ENCODE results near the gene PCDH19.

PCDH19 gene

DNA sequence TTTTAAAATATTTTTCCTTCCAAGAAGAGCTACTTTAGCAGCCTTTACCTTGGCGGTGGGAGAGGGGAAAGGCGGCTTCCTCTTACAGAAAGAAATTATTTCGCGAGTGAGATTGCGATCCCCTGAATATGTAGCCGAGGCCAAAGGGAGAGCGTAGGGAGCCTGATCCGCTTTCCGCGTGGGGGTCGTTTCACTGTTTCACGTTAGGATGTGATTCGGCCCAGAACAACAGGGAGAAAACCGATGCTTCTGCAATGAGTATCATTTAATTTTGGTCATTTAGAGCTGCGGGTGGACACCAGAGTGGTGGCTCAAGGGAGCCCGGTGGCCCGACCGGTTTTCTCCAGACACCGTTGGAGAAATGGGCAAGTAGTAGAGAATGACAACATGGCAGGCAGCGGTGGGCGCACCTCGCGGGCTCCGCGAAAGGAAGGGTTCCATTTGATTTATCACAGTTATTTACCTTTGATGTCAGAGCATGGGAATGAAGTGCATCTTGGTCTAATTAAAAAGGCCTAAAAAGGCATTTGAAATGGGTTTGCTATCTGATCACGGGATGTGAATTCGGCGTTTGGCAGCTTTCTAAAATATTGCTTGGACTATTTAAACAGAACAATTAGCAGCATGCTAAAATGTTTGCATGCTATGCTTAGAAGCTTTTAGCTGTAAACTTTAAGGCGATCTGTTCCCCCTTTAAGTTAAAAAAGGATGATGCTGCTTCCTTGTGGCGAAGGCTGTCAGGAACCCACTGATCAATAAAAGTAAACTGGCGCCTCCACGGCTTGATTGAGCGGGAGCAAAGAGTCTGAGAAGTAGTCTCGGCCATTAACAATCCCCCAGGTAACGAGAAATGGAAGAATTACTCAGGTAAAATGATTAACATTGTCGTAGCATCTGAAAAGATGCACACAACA lies 2.0 kb upstream of the PCDH19 start:
- Histone ChIP-seq H3K4me1 (ENCODE audit: control insufficient read depth, insufficient read depth, low read length) (no peaks in the 10 kb centered on the region), H3K36me3 (ENCODE audit: control insufficient read depth, insufficient read depth, low read length) (no peaks in the 10 kb centered on the region), H3K27ac (ENCODE audit: low read depth, low read length) (no peak overlapping the region), H3K27me3 (ENCODE audit: control insufficient read depth, insufficient read depth, low read length) (peaks cover 29% of the 10 kb centered on the region), H3K4me3 (ENCODE audit: low read length) (no peak overlapping the region), H3K9ac (ENCODE audit: low read length) (no peak overlapping the region)

GRCh38 chrX:100410901-100411801 lies 1.1 kb upstream of the PCDH19 start:
- H3K27me3 ChIP-seq (ENCODE audit: control insufficient read depth, insufficient read depth, low read length), result peaks cover 35% of the 10 kb centered on the region
- no peak overlapping the region for H3K9ac ChIP-seq (ENCODE audit: low read length)
- no peak overlapping the region for H3K27ac ChIP-seq (ENCODE audit: low read depth, low read length)
- H3K4me1 ChIP-seq (ENCODE audit: control insufficient read depth, insufficient read depth, low read length), result no peaks in the 10 kb centered on the region
- H3K4me3 ChIP-seq (ENCODE audit: low read length), result peak overlapping the region; percentile 34
- no peaks in the 10 kb centered on the region for H3K36me3 ChIP-seq (ENCODE audit: control insufficient read depth, insufficient read depth, low read length)

DNA sequence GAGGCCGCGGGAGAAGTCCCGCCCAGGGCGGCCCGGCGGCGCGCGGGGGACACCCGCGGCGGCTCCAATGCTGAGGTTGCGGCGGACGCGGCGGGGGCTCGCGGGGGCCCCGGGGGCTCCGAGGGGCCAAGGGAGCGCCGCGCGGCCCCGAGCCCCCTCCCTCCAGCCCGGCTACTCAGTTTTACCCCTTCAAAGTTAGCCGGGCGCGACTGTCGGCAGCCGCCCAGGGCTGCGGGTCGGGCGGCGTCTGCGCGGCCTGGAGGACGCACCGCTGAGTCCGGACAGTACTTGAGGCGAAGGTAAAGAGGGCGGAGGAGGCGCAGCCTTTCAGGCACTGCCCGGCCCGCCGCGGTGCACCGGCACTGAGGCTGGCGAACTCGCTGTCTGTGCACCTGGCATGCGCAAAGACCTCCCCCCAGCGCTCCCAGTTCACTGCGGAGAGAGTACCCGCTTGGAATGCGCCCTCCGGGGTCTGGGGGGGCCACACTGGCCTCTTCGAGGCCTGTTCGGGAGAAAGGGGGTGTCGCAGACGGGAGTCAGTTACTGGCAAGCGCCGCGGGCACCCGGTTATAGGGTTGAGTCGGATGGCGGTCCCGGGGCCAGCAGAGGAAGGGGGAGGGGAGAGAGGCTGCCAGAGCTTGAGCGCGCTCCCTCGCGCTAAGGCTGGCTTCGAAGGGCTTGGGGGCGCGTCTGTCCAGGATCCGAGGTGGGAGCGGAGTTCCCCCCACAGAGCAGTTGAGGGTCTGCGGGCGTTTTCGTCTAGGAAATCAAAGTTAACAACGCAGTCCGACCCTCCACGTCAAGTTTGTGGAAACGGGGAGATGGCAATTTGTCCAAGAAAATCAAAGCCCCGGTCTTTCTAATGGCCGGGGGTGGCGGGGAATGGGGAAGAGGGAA lies 1.1 kb downstream of the PCDH19 start:
- Histone ChIP-seq H3K27ac (ENCODE audit: low read depth, low read length) (no peak overlapping the region), H3K4me3 (ENCODE audit: low read length) (peak overlapping the region; percentile 36), H3K36me3 (ENCODE audit: control insufficient read depth, insufficient read depth, low read length) (no peaks in the 10 kb centered on the region), H3K4me1 (ENCODE audit: control insufficient read depth, insufficient read depth, low read length) (no peaks in the 10 kb centered on the region), H3K27me3 (ENCODE audit: control insufficient read depth, insufficient read depth, low read length) (peaks cover 35% of the 10 kb centered on the region), H3K9ac (ENCODE audit: low read length) (no peak overlapping the region)

GRCh38 chrX:100407784-100408712 lies 2.0 kb downstream of the PCDH19 start:
- no peak overlapping the region for H3K4me3 ChIP-seq (ENCODE audit: low read length)
- H3K36me3 ChIP-seq (ENCODE audit: control insufficient read depth, insufficient read depth, low read length), result no peaks in the 10 kb centered on the region
- H3K9ac ChIP-seq (ENCODE audit: low read length), result no peak overlapping the region
- H3K4me1 ChIP-seq (ENCODE audit: control insufficient read depth, insufficient read depth, low read length), result no peaks in the 10 kb centered on the region
- no peak overlapping the region for H3K27ac ChIP-seq (ENCODE audit: low read depth, low read length)
- H3K27me3 ChIP-seq (ENCODE audit: control insufficient read depth, insufficient read depth, low read length), result peaks cover 35% of the 10 kb centered on the region

DNA sequence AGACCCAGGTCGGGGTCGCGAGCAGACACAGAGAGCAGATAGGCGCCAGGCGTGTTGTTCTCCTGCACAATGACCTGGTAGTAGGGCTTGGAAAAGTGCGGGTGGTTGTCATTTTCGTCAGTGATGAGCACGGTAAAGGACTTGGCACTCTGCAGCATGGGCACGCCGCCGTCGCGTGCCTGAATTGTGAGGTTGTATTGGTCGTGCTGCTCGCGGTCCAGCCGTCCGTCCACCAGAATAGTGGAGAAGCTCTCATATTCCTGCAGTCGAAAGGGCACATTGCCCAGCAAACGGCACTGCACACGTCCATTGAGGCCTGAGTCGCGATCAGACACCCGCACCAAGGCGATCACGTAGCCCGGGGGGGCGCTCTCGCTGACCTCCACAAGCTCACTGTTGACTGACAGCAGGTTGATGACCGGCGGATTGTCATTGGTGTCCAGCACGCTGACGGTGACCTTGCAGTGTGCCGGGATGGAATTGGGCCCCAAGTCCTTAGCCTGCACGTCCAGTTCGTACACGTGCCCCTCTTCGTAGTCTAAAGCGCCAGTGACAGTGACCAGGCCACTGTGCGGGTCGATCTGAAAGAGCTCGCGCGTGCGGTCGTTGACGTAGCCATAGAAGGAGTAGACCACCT lies 2.8 kb downstream of the PCDH19 start:
- no peak overlapping the region for H3K4me3 ChIP-seq (ENCODE audit: low read length)

DNA sequence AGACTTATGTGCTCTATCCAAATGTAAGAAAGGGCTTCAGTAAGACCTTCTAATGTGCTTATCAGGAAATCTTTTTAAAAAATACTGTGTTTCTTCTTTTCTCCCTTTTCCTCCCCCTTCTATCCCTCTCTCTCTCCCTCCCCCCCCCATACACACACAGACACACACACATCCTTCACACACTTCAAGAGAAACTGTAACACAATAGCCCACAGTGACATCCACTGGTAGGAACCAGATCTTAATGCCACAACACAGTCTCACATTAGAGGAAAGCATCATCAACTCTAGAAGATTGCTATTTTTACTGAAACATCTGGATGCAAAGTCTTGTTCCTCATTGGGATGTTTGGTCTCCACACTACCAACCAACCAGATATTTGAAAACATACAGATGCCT lies 4.6 kb downstream of the PCDH19 start:
- peaks cover 24% of the 10 kb centered on the region for H3K27me3 ChIP-seq (ENCODE audit: control insufficient read depth, insufficient read depth, low read length)
- no peak overlapping the region for H3K27ac ChIP-seq (ENCODE audit: low read depth, low read length)
- H3K4me1 ChIP-seq (ENCODE audit: control insufficient read depth, insufficient read depth, low read length), result no peaks in the 10 kb centered on the region
- H3K4me3 ChIP-seq (ENCODE audit: low read length), result no peak overlapping the region
- no peaks in the 10 kb centered on the region for H3K36me3 ChIP-seq (ENCODE audit: control insufficient read depth, insufficient read depth, low read length)
- no peak overlapping the region for H3K9ac ChIP-seq (ENCODE audit: low read length)

More for the DNA sequence above, 2.8 kb downstream of the PCDH19 start:
- Histone ChIP-seq H3K36me3 (ENCODE audit: control insufficient read depth, insufficient read depth, low read length) (no peaks in the 10 kb centered on the region), H3K4me1 (ENCODE audit: control insufficient read depth, insufficient read depth, low read length) (no peaks in the 10 kb centered on the region), H3K27me3 (ENCODE audit: control insufficient read depth, insufficient read depth, low read length) (peaks cover 34% of the 10 kb centered on the region), H3K27ac (ENCODE audit: low read depth, low read length) (no peak overlapping the region), H3K9ac (ENCODE audit: low read length) (no peak overlapping the region)

DNA sequence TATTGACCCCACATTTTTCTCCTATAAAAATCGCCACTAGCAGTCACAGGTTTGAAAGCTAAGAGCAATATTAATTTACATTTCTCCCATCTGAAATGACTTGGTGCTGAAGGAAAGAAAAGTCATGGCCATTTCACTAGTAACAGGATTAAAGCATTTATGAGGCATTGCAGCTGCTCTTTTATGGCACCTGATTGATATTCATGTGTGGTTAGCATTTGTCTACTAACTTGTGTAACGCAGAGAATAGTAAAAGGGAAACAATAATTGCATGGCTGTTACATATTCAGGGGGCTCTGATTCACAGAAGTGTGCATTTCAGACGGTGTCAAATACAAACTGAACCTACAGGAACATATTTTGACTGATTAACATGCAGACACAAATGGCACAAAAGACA lies 5.2 kb downstream of the PCDH19 start:
- peaks cover 24% of the 10 kb centered on the region for H3K27me3 ChIP-seq (ENCODE audit: control insufficient read depth, insufficient read depth, low read length)
- H3K9ac ChIP-seq (ENCODE audit: low read length), result no peak overlapping the region
- H3K27ac ChIP-seq (ENCODE audit: low read depth, low read length), result no peak overlapping the region
- no peaks in the 10 kb centered on the region for H3K4me1 ChIP-seq (ENCODE audit: control insufficient read depth, insufficient read depth, low read length)
- no peaks in the 10 kb centered on the region for H3K36me3 ChIP-seq (ENCODE audit: control insufficient read depth, insufficient read depth, low read length)
- H3K4me3 ChIP-seq (ENCODE audit: low read length), result no peak overlapping the region

DNA sequence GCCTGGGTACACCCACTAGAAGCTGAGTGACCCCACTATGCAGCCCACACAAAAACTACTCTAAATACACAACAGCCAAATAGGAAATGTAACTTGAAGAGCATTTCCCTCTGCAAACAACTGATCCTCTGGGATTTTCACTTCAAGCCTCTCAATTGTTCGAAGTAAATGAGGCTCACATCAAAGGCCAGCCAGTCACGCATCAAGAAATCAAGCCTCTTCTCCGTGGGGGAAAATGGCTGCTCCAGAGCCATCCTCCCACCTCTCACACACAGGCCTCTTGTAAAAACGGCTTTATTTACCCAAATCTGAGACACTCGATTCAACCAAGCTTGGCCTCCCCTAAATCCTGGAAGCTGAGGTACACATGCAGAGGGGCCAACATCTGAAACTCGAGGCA lies 14.3 kb downstream of the PCDH19 start:
- no peaks in the 10 kb centered on the region for H3K36me3 ChIP-seq (ENCODE audit: control insufficient read depth, insufficient read depth, low read length)
- no peaks in the 10 kb centered on the region for H3K27me3 ChIP-seq (ENCODE audit: control insufficient read depth, insufficient read depth, low read length)
- no peaks in the 10 kb centered on the region for H3K4me1 ChIP-seq (ENCODE audit: control insufficient read depth, insufficient read depth, low read length)
- H3K27ac ChIP-seq (ENCODE audit: low read depth, low read length), result no peak overlapping the region
- H3K9ac ChIP-seq (ENCODE audit: low read length), result no peak overlapping the region
- no peak overlapping the region for H3K4me3 ChIP-seq (ENCODE audit: low read length)

GRCh38 chrX:100381619-100382018 lies 28.5 kb downstream of the PCDH19 start:
- no peaks in the 10 kb centered on the region for H3K4me1 ChIP-seq (ENCODE audit: control insufficient read depth, insufficient read depth, low read length)
- H3K36me3 ChIP-seq (ENCODE audit: control insufficient read depth, insufficient read depth, low read length), result no peaks in the 10 kb centered on the region
- H3K9ac ChIP-seq (ENCODE audit: low read length), result no peak overlapping the region
- no peaks in the 10 kb centered on the region for H3K27me3 ChIP-seq (ENCODE audit: control insufficient read depth, insufficient read depth, low read length)
- no peak overlapping the region for H3K4me3 ChIP-seq (ENCODE audit: low read length)
- H3K27ac ChIP-seq (ENCODE audit: low read depth, low read length), result no peak overlapping the region

DNA sequence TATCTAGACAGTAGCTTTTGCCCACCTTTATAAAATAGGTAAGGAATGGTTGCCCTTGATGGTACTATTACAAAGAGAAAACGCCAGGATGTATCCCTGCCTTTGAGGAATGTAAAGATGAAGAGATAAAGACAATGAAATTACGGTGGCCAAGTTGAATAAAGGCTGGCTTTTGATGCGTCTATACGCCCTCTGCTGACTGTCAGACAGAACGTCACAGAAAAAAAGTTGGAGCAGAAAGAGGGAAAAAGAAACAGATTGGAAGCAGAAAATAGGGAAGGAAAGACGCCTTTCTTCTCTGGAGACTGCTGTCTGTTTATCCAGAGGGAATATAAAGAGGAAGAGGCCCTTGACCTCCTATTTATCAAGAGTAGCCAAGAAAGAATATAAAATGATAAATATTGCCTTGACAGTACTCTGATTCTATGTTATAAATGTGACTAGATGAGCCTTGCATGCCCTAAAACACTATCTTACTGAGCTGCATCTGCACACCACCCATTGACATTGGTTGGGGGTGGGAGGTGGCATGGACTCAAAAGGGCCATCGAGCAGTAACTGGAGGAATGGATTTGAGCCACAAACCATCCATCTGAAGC lies 30.6 kb downstream of the PCDH19 start:
- Histone ChIP-seq H3K27me3 (ENCODE audit: control insufficient read depth, insufficient read depth, low read length) (no peaks in the 10 kb centered on the region), H3K36me3 (ENCODE audit: control insufficient read depth, insufficient read depth, low read length) (no peaks in the 10 kb centered on the region), H3K27ac (ENCODE audit: low read depth, low read length) (no peak overlapping the region), H3K4me3 (ENCODE audit: low read length) (no peak overlapping the region), H3K4me1 (ENCODE audit: control insufficient read depth, insufficient read depth, low read length) (no peaks in the 10 kb centered on the region), H3K9ac (ENCODE audit: low read length) (no peak overlapping the region)

Measured in rectal smooth muscle tissue (tissue), 1 donor.